ENCODE data around the gene SLC25A10. TPM values are rescaled to one million over a fixed set of nuclear protein-coding genes. Genes with fewer than 3 reads are reported as not detected.
A peak's percentile ranks its signal among the peaks of the same experiment; 100 is the strongest.

The SLC25A10 gene
- total and polyA plus RNA-seq, 10 of the 15 experiments (the other 5 are each of a cell fraction or from before 2014, with no cell fraction given) = 0.11 to 72.7 (median 22.3) TPM

GRCh38 chr17:81714412-81715106 is 2.5 kb downstream of the SLC25A10 start:
- peaks cover 20% of the 10 kb centered on the region for H3K79me2 ChIP-seq (ENCODE audit: control insufficient read depth, insufficient read depth, low read length)
- H3K4me2 ChIP-seq (ENCODE audit: control insufficient read depth, insufficient read depth) = 0 out of 2 replicates have a peak overlapping the region, but pooled peaks have one; percentile 9
- BruUV-seq (replicated peaks) = no TSS peak
- FAIRE-seq (no peak), ATAC-seq (no peak), DNase-seq (ENCODE audit: low read depth, low spot score) (no peak)
- ChIA-PET CTCF (no interaction called here), POLR2A (interaction anchor here (0.6 kb wide), 1 partner anchor 307 kb away, joined by 3 read pairs; no protein-coding TSS in a partner anchor), SMC1A (ENCODE audit: uncharacterized antibody, unreplicated experiment) (no interaction called here), RAD21 (ENCODE audit: unreplicated experiment) (no interaction called here)
- 96% methylated on average over 38 of the region's 39 CpGs for WGBS (ENCODE audit: insufficient coverage, insufficient replicate concordance, low lambda C conversion rate, missing lambda C conversion rate)
- no peaks in the 10 kb centered on the region for H3K27me3 ChIP-seq (replicated peaks in 1 of 2; ENCODE audit: control insufficient read depth in 2 of 2, insufficient read depth in 2 of 2, low read length in 1 of 2)
- peaks cover 0 to 1% of the 10 kb centered on the region in 2 experiments; a peak in 1 of 4 replicates for H3K36me3 ChIP-seq (ENCODE audit: control insufficient read depth in 2 of 2, insufficient read depth in 2 of 2, low read length in 1 of 2)
- H4K20me1 ChIP-seq (ENCODE audit: control insufficient read depth, insufficient read depth) = no peaks in the 10 kb centered on the region
- no peak overlapping the region for H3K9ac ChIP-seq (ENCODE audit: control insufficient read depth, insufficient read depth, low read length)
- intact Hi-C loops (cut with micrococcal nuclease; ENCODE audit: unreplicated experiment) = no loop called here
- H3K9me3 ChIP-seq (replicated peaks; ENCODE audit: control insufficient read depth, insufficient read depth, low read length) = no peaks in the 10 kb centered on the region
- H3K4me3 ChIP-seq = no peak overlapping the region
- in situ Hi-C loops (cut with MboI) = loop anchor here (5.0 kb wide), 1 partner anchor 108 kb away; no protein-coding TSS in a partner anchor
- H2AFZ ChIP-seq (ENCODE audit: control insufficient read depth, low read depth, low read length) = no peak overlapping the region
- no peak overlapping the region for H3K27ac ChIP-seq (ENCODE audit: control insufficient read depth, insufficient read depth)
- TF ChIP-seq POLR2A (IDR thresholded peaks at IDR 0.05; ENCODE audit: low read depth, low read length) (peak; percentile 14; the same call in 1 of the 2 replicates), ATF2 (IDR thresholded peaks at IDR 0.05; ENCODE audit: low read length) (no peak)
- H3K4me1 ChIP-seq (ENCODE audit: control insufficient read depth, insufficient read depth, low read length) = peaks cover 18% of the 10 kb centered on the region

- BruUV-seq (replicated peaks) = no TSS peak
- CTCF ChIA-PET = no interaction called here
- no peak for DNase-seq (ENCODE audit: low read depth, low spot score)
- Histone ChIP-seq H3K9ac (ENCODE audit: control insufficient read depth, insufficient read depth, low read length) (no peak overlapping the region), H3K36me3 (ENCODE audit: control insufficient read depth in 2 of 2, insufficient read depth in 2 of 2, low read length in 1 of 2) (peaks cover 0 to 3% of the 10 kb centered on the region in 2 experiments; a peak in 2 of 4 replicates), H3K27me3 (replicated peaks in 1 of 2; ENCODE audit: control insufficient read depth in 2 of 2, insufficient read depth in 2 of 2, low read length in 1 of 2) (no peaks in the 10 kb centered on the region), H3K79me2 (ENCODE audit: control insufficient read depth, insufficient read depth, low read length) (peaks cover 20% of the 10 kb centered on the region), H3K27ac (ENCODE audit: control insufficient read depth, insufficient read depth) (no peak overlapping the region), H3K4me2 (ENCODE audit: control insufficient read depth, insufficient read depth) (0 out of 2 replicates have a peak overlapping the region, but pooled peaks have one; percentile 25), H3K9me3 (replicated peaks; ENCODE audit: control insufficient read depth, insufficient read depth, low read length) (no peaks in the 10 kb centered on the region), H3K4me1 (ENCODE audit: control insufficient read depth, insufficient read depth, low read length) (peaks cover 16% of the 10 kb centered on the region), H4K20me1 (ENCODE audit: control insufficient read depth, insufficient read depth) (no peaks in the 10 kb centered on the region), H3K4me3 (no peak overlapping the region), H2AFZ (ENCODE audit: control insufficient read depth, low read depth, low read length) (no peak overlapping the region)
- SMC1A ChIA-PET (ENCODE audit: uncharacterized antibody, unreplicated experiment) = no interaction called here
- intact Hi-C loops (cut with micrococcal nuclease; ENCODE audit: unreplicated experiment) = no loop called here
- RAD21 ChIA-PET (ENCODE audit: unreplicated experiment) = no interaction called here
- 90% methylated on average over 25 of the region's 32 CpGs for WGBS (ENCODE audit: insufficient coverage, insufficient replicate concordance, low lambda C conversion rate, missing lambda C conversion rate)
- in situ Hi-C loops (cut with MboI) = loop anchor here (5.0 kb wide), 1 partner anchor 107 kb away; no protein-coding TSS in a partner anchor
- POLR2A ChIA-PET = interaction anchor here (0.6 kb wide), 1 partner anchor 306 kb away, joined by 3 read pairs; no protein-coding TSS in a partner anchor
- no peak for FAIRE-seq
- ATAC-seq = no peak
- TF ChIP-seq CUX1 (IDR thresholded peaks at IDR 0.05; ENCODE audit: insufficient replicate concordance, low read depth, low read length) (no peak), E2F4 (IDR thresholded peaks at IDR 0.05; ENCODE audit: low read depth, low read length) (no peak)
Measured at GRCh38 chr17:81715107-81715871, 3.2 kb downstream of the SLC25A10 start.

All from GM12878 (cell line).